HG02943 (cell line): ENCODE results near the gene GDF3.
"Not testable (repeated sequence)": the region's sequence is repeated elsewhere in the genome, so short reads cannot be mapped to it uniquely, and the experiment has no call there.

ENCODE experiments used
- ATAC-seq: cut with Tn5 transposase; IDR thresholded peaks from one replicate; pipeline ENCODE4 v1.9.1; 2021; ENCODE audit warnings: mild to moderate bottlenecking, low read depth, moderate library complexity; ENCODE audit not compliant: unreplicated experiment

Gene GDF3

GRCh38 chr12:7668171-7668570, 27.4 kb downstream of the GDF3 start:
- no peak for ATAC-seq

GRCh38 chr12:7667125-7667524, 28.4 kb downstream of the GDF3 start:
- no peak for ATAC-seq

GRCh38 chr12:7666595-7666994, 29.0 kb downstream of the GDF3 start:
- ATAC-seq = no peak

DNA sequence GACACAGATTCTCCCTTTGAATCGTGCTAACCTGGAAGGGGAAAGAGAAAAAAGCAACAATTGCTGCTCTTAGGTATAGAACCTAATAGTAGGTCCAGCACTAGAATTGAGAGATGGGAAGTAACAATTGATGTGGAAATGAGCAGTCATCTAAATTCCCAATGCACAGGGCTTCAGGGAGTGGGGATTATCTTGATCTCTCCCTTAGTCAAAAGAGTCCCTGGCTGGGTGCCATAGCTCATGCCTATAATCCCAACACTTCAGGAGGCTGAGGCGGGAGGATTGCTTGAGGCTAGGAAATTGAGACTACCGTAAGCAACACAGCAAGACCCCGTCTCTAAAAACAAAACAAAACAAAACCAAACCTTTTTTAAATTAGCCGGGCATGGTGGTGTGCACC, 33.8 kb downstream of the GDF3 start:
- ATAC-seq = no peak

DNA sequence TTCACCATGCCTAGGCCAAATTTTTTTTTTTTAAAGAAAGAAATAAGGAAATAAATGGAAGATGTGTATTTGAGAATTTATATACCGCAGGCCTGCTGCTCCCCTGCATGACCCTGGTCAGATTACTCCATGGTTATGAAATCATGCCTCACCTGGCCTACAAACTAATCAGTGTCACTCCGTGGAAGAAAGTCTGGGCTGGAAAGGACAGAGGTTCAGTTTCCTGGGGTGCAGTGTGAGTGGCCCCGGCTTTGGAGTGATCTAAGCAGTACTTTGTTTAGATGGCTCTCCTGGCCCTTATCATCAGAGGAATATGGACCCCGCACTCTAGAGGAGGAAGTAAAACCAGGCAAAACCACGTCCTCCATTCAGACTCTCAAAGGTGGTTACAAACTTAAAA, 39.5 kb downstream of the GDF3 start:
- ATAC-seq = no peak

GRCh38 chr12:7650091-7650490, 45.5 kb downstream of the GDF3 start:
- no peak for ATAC-seq

DNA sequence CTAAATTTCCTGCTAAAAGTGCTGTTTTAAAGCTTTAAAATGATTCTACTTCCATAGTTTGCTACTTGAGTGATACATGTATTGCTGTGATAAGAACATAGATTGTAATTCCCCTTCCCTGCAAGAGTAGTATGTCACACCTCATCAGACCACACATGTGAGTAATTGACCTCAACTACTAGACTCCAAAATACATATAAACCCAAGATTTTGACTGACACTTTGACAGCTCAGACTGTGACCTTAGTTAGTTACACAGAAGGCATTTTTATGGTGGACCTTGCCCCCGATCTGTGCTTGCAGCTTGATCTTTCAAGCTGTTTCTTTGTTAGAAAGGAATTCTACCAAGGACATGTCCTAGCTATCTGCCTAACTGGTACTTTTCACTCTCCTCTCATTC, 48.5 kb downstream of the GDF3 start:
- no peak for ATAC-seq

- ATAC-seq = no peak
Observed at GRCh38 chr12:7646178-7646475, 49.4 kb downstream of the GDF3 start.

GRCh38 chr12:7645395-7646177, 50.0 kb downstream of the GDF3 start:
- no peak for ATAC-seq

GRCh38 chr12:7642876-7643309, 52.7 kb downstream of the GDF3 start:
- ATAC-seq = no peak

DNA sequence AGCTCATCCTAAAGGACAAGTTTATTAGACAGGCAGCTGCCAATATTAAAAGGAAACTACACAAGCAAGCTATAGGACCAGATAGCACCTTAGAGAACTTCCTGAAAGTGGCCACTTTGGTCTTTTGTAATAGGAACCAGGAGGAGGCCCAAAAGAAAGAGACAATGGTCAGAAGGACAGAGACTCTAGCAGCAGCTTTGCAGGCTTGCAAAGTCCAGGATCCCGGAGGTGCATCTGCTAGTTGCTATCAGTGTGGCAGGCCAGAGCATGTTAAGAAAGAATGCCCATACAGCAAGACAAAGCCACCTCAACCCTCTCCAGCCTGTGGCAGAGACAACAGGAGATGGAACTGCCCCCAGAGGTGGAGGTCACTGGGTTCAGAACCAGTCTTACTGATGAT, 53.3 kb downstream of the GDF3 start:
- ATAC-seq = no peak

DNA sequence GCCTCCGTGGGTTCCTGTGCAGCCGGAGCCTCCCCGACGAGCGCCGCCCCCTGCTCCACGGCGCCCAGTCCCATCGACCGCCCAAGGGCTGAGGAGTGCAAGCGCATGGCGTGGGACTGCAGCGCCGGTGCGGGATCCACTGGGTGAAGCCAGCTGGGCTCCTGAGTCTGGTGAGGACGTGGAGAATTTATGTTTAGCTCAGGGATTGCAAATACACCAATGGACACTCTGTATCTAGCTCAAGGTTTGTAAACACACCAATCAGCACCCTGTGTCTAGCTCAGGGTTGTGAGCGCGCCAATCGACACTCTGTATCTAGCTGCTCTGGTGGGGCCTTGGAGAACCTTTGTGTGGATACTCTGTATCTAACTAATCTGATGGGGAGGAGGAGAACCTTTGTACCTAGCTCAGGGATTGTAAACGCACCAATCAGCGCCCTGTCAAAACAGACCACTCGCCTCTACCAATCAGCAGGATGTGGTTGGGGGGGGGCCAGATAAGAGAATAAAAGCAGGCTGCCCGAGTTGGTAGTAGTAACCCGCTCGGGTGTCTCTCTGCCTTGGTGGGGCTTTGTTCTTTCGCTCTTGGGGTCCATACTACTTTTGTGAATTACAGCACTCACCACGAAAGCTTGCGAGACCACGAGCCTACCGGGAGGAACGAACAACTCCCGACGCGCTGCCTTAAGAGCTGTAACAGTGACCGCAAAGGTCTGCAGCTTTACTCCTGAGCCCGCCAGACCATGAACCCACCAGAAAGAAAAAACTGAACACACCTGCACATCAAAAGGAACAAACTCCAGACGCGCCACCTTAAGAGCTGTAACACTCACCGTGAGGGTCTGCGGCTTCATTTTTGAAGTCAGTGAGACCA, 55.2 kb downstream of the GDF3 start:
- not testable (repeated sequence) for ATAC-seq
